PC-3 (cell line): ENCODE data around the gene MRPL48. TPM values are rescaled to one million over a fixed set of nuclear protein-coding genes. Genes with fewer than 3 reads are reported as not detected.
"Not testable (repeated sequence)": the region's sequence is repeated elsewhere in the genome, so short reads cannot be mapped to it uniquely, and the experiment has no call there.

Experiments used
- ATAC-seq: fragments of 200-7000 bp; cut with Tn5 transposase; 2 replicates; pipeline ENCODE4 v1.9.1; 2020; ENCODE audit warnings: mild to moderate bottlenecking, moderate library complexity
- BruUV-seq: library from RNA; stranded (reverse); fragments of 400-500 nt; replicated peaks from 2 replicates; lab custom pipeline; 2021; lab: Mats Ljungman, UMichigan
- CTCF ChIA-PET: fragments of 300-600 bp; sonication (Branson Sonifier 250); formaldehyde crosslinking; loops from one replicate; lab custom pipeline; 2022; ENCODE audit warnings: antibody characterized with exemption; lab: Charles Lee
- POLR2A ChIA-PET: fragments of 300-600 bp; sonication (Branson Sonifier 250); formaldehyde crosslinking; loops from one replicate; lab custom pipeline; 2022; ENCODE audit warnings: antibody characterized with exemption; ENCODE audit not compliant: unreplicated experiment; lab: Charles Lee
- DNase-seq: peaks from one replicate; pipeline ENCODE4 v3.0.0-alpha.2; 2015
- H2AFZ ChIP-seq: fragments of 300-600 bp; sonication (generic); 2 replicates; pipeline ENCODE4 v1.6.0; 2016; ENCODE audit warnings: antibody characterized with exemption, low read length
- H3F3A ChIP-seq: fragments of 300-600 bp; sonication (generic); one replicate; pipeline ENCODE4 v1.6.0; 2017; ENCODE audit warnings: antibody characterized with exemption, low read length, control low read depth, mild to moderate bottlenecking; ENCODE audit not compliant: unreplicated experiment
- H3K27ac ChIP-seq: fragments of 300-600 bp; sonication (generic); 2 replicates; pipeline ENCODE4 v1.5.1; 2016; ENCODE audit warnings: mild to moderate bottlenecking, low read length
- H3K27me3 ChIP-seq: fragments of 300-600 bp; sonication (generic); 2 replicates; pipeline ENCODE4 v1.6.1; 2016; ENCODE audit warnings: low read length, mixed read lengths
- H3K36me3 ChIP-seq: fragments of 300-600 bp; sonication (generic); 2 replicates; pipeline ENCODE4 v1.6.1; 2016; ENCODE audit warnings: low read depth, mixed run types, low read length, mixed read lengths
- H3K4me1 ChIP-seq: fragments of 300-600 bp; sonication (generic); 2 replicates; pipeline ENCODE4 v1.5.1; 2016; ENCODE audit warnings: low read length; ENCODE audit not compliant: insufficient read depth
- H3K4me2 ChIP-seq: fragments of 300-600 bp; sonication (generic); 2 replicates; pipeline ENCODE4 v1.6.0; 2016; ENCODE audit warnings: low read length
- H3K4me3 ChIP-seq: fragments of 300-600 bp; sonication (generic); 2 replicates; pipeline ENCODE4 v1.5.1; 2016; ENCODE audit warnings: mild to moderate bottlenecking, low read length, mixed read lengths
- H3K79me2 ChIP-seq: fragments of 300-600 bp; sonication (generic); 2 replicates; pipeline ENCODE4 v1.6.1; 2017; ENCODE audit warnings: low read length, mixed read lengths
- H3K9ac ChIP-seq: fragments of 300-600 bp; sonication (generic); 2 replicates; pipeline ENCODE4 v1.6.0; 2016; ENCODE audit warnings: mild to moderate bottlenecking, low read length
- H3K9me2 ChIP-seq: fragments of 300-600 bp; sonication (generic); replicated peaks from 2 replicates; pipeline ENCODE4 v1.6.1; 2016; ENCODE audit warnings: mixed run types, low read length, mixed read lengths
- H3K9me3 ChIP-seq: fragments of 300-600 bp; sonication (generic); 2 replicates; pipeline ENCODE4 v1.6.1; 2016; ENCODE audit warnings: low read length, mixed read lengths
- H4K20me1 ChIP-seq: fragments of 300-600 bp; sonication (generic); 2 replicates; pipeline ENCODE4 v1.6.1; 2016; ENCODE audit warnings: low read length, mixed read lengths
- EZH2 ChIP-seq: fragments of 300-600 bp; sonication (generic); IDR thresholded peaks from one replicate; pipeline ENCODE4 v1.6.1; 2017; ENCODE audit warnings: antibody characterized with exemption, mild to moderate bottlenecking, low read length; ENCODE audit not compliant: unreplicated experiment
- EZH2phosphoT487 ChIP-seq: fragments of 300-600 bp; sonication (generic); IDR thresholded peaks from 2 replicates; pipeline ENCODE4 v1.6.1; 2018; ENCODE audit warnings: mild to moderate bottlenecking, antibody characterized with exemption, low read length, borderline replicate concordance
- intact Hi-C: fragments of 100-400 bp; cut with micrococcal nuclease; formaldehyde crosslinking; loops from 2 replicates; pipeline ENCODE4 v1.9.0; 2023
- total RNA-seq: library from RNA; depleted of rRNA; stranded (reverse); fragments of >200 nt; gene quantifications from 2 replicates; pipeline ENCODE4 v1.2.3, GENCODE V29; 2014
- TF ChIP-seq, protein P1 (sequence below): fragments of 300-600 bp; sonication (generic); conservative IDR thresholded peaks from 2 replicates; pipeline ENCODE4 v1.5.1; 2017; ENCODE audit warnings: antibody characterized with exemption, low read depth, mild to moderate bottlenecking, low read length

The MRPL48 gene
- total RNA-seq, 1 experiment from 2014 or later, result 80.8 TPM

- no peaks in the 10 kb centered on the region for H3K9me3 ChIP-seq
- CTCF ChIA-PET, result no interaction called here
- no TSS peak for BruUV-seq
- no peaks in the 10 kb centered on the region for H3K36me3 ChIP-seq
- H3K27me3 ChIP-seq, result no peaks in the 10 kb centered on the region
- H4K20me1 ChIP-seq, result peaks cover 12% of the 10 kb centered on the region; the same call in 1 of the 2 replicates
- H3K9me2 ChIP-seq, result no peaks in the 10 kb centered on the region
- no peak overlapping the region for H2AFZ ChIP-seq
- H3F3A ChIP-seq, result no peaks in the 10 kb centered on the region
- no peak overlapping the region for H3K9ac ChIP-seq
- no peaks in the 10 kb centered on the region for H3K4me1 ChIP-seq
- TF ChIP-seq, protein P1, sequence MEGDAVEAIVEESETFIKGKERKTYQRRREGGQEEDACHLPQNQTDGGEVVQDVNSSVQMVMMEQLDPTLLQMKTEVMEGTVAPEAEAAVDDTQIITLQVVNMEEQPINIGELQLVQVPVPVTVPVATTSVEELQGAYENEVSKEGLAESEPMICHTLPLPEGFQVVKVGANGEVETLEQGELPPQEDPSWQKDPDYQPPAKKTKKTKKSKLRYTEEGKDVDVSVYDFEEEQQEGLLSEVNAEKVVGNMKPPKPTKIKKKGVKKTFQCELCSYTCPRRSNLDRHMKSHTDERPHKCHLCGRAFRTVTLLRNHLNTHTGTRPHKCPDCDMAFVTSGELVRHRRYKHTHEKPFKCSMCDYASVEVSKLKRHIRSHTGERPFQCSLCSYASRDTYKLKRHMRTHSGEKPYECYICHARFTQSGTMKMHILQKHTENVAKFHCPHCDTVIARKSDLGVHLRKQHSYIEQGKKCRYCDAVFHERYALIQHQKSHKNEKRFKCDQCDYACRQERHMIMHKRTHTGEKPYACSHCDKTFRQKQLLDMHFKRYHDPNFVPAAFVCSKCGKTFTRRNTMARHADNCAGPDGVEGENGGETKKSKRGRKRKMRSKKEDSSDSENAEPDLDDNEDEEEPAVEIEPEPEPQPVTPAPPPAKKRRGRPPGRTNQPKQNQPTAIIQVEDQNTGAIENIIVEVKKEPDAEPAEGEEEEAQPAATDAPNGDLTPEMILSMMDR, result no peak
- no peak for TF ChIP-seq EZH2
- no peak overlapping the region for H3K27ac ChIP-seq
- peaks cover 95% of the 10 kb centered on the region for H3K79me2 ChIP-seq
- no peak for ATAC-seq
- POLR2A ChIA-PET, result no interaction called here
- H3K4me3 ChIP-seq, result no peak overlapping the region
- intact Hi-C loops, result no loop called here
- no peak overlapping the region for H3K4me2 ChIP-seq
- DNase-seq, result no peak
Measured at GRCh38 chr11:73749118-73749517, 38.6 kb upstream of the MRPL48 start.

- no peak overlapping the region for H3K4me2 ChIP-seq
- no peaks in the 10 kb centered on the region for H3K9me3 ChIP-seq
- H3K27me3 ChIP-seq, result no peaks in the 10 kb centered on the region
- no peak overlapping the region for H3K27ac ChIP-seq
- CTCF ChIA-PET, result no interaction called here
- H3K9me2 ChIP-seq, result no peaks in the 10 kb centered on the region
- POLR2A ChIA-PET, result no interaction called here
- H3K79me2 ChIP-seq, result peaks cover 91% of the 10 kb centered on the region
- no peaks in the 10 kb centered on the region for H3F3A ChIP-seq
- DNase-seq (no peak), ATAC-seq (no peak)
- no peak overlapping the region for H2AFZ ChIP-seq
- no peaks in the 10 kb centered on the region for H3K36me3 ChIP-seq
- intact Hi-C loops, result no loop called here
- TF ChIP-seq EZH2, result no peak
- TF ChIP-seq EZH2phosphoT487, result no peak
- TF ChIP-seq, protein P1, result no peak
- H3K4me1 ChIP-seq, result no peaks in the 10 kb centered on the region
- no peak overlapping the region for H3K4me3 ChIP-seq
- BruUV-seq, result no TSS peak
- peaks cover 13% of the 10 kb centered on the region; the same call in 1 of the 2 replicates for H4K20me1 ChIP-seq
- no peak overlapping the region for H3K9ac ChIP-seq
Measured at GRCh38 chr11:73750228-73750627, 37.4 kb upstream of the MRPL48 start.

DNA sequence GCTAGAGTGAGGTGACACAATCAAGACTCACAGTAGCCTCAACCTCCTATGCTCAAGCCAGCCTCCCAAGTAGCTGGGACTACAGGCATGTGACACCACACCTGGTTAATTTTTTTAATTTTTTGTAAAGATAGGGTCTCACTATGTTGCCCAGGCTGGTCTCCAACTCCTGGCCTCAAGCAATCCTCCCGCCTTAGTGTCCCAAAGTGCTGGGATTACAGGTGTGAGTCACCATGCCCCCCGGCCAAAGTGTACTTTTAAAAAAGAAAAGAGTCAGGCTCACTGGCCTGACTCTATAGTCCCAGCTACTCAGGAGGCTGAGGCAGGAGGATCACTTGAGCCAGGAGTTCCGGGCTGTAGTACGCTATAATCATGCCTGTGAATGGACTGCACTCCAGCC is 36.8 kb upstream of the MRPL48 start:
- H3F3A ChIP-seq, intact Hi-C loops, H3K4me1 ChIP-seq, H3K4me3 ChIP-seq, H3K27ac ChIP-seq, H3K27me3 ChIP-seq, H3K9ac ChIP-seq, H3K4me2 ChIP-seq, POLR2A ChIA-PET, DNase-seq, H3K36me3 ChIP-seq, BruUV-seq, H3K9me3 ChIP-seq, ATAC-seq, H3K9me2 ChIP-seq, CTCF ChIA-PET, H2AFZ ChIP-seq: not testable (repeated sequence)
- Histone ChIP-seq H4K20me1 (peaks cover 13% of the 10 kb centered on the region; the same call in 1 of the 2 replicates), H3K79me2 (peaks cover 91% of the 10 kb centered on the region)
